ENCODE results near the gene PHC1. TPM values are rescaled to one million over a fixed set of nuclear protein-coding genes. Genes with fewer than 3 reads are reported as not detected.

PHC1 gene
- total and polyA plus RNA-seq, 2 donors (not counting 1 experiment from before 2014, with no cell fraction given), result 64.2 to 86.9 TPM

DNA sequence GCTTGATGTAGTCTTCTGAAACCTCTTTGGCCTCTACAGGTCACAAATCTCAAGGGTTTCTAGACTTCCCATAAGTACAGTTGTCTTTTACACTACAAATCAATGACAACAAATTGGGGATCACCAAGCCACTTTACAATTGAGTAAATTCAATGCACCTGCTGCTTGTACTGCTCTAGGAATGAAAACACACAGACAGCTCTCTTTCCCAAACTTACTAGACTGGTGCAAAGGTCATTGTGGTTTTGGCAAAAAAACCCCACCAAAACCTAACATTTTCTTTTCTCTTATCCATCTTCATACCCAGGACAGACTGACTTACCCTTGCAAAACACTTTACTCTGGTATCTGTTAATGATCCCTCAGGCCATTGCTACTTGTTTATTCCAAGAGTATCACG is 32.4 kb downstream of the PHC1 start:
- Histone ChIP-seq H3K79me2 (ENCODE audit: control insufficient read depth, insufficient read depth, low read length) (peaks cover 48% of the 10 kb centered on the region), H3K4me2 (replicated peaks; ENCODE audit: low read depth, low read length, poor library complexity, severe bottlenecking) (peak overlapping the region; percentile 92), H3K4me1 (ENCODE audit: control insufficient read depth in 2 of 2, insufficient read depth in 2 of 2, low read length in 2 of 2) (peaks cover 31 to 35% of the 10 kb centered on the region in 2 donors), H3K4me3 (ENCODE audit: control extremely low read depth in 1 of 5, extremely low read depth in 1 of 5, insufficient read depth in 1 of 5, low read depth in 2 of 5, low read length in 4 of 5) (no peak overlapping the region), H3K27ac (ENCODE audit: low read length in 2 of 2) (peak overlapping the region in 1 of 2 donors; percentile 98), H2AFZ (ENCODE audit: insufficient read depth, low read depth, low read length, poor library complexity, severe bottlenecking) (no peak overlapping the region), H3K9ac (ENCODE audit: low read length) (no peak overlapping the region), H3K9me3 (ENCODE audit: control extremely low read depth in 1 of 3, control insufficient read depth in 2 of 3, insufficient read depth in 1 of 3, low read length in 2 of 3) (no peaks in the 10 kb centered on the region), H4K20me1 (ENCODE audit: control insufficient read depth, insufficient read depth, low read length, poor library complexity, severe bottlenecking) (peaks cover 9% of the 10 kb centered on the region), H3K27me3 (replicated peaks in 1 of 4; ENCODE audit: control extremely low read depth in 1 of 4, control insufficient read depth in 3 of 4, insufficient read depth in 4 of 4, low read length in 3 of 4) (no peaks in the 10 kb centered on the region), H3K36me3 (replicated peaks in 1 of 2; ENCODE audit: control extremely low read depth in 1 of 2, control insufficient read depth in 1 of 2, extremely low read depth in 1 of 2, insufficient read depth in 2 of 2, low read length in 1 of 2) (peaks cover 3 to 43% of the 10 kb centered on the region in 2 experiments)
- H3K9me3 Mint-ChIP-seq (ENCODE audit: insufficient read depth), result no peaks in the 10 kb centered on the region
- CTCF ChIA-PET, result interaction anchor here (1.1 kb wide), 1 partner anchor 57 kb away, joined by 4 read pairs; no protein-coding TSS in a partner anchor
- POLR2A ChIA-PET, result no interaction called here
- H3K27ac Mint-ChIP-seq, result peak overlapping the region; percentile 72
- no peaks in the 10 kb centered on the region for H3K27me3 Mint-ChIP-seq
- TF ChIP-seq CTCF (IDR thresholded peaks at IDR 0.05), result no peak
- no peak for TF ChIP-seq EZH2 (IDR thresholded peaks at IDR 0.05; ENCODE audit: borderline replicate concordance, insufficient read depth, low read depth, low read length, poor library complexity, severe bottlenecking)
- H3K4me1 Mint-ChIP-seq, result peaks cover 44% of the 10 kb centered on the region
- no peak for ATAC-seq (ENCODE audit: low read depth)
- no CpG with 5 or more reads among the region's 1 CpG for WGBS (ENCODE audit: insufficient coverage)
- peak overlapping the region; percentile 58 for H3K4me3 Mint-ChIP-seq
- DNase-seq, result no peak
- intact Hi-C loops (cut with micrococcal nuclease), result no loop called here

DNA sequence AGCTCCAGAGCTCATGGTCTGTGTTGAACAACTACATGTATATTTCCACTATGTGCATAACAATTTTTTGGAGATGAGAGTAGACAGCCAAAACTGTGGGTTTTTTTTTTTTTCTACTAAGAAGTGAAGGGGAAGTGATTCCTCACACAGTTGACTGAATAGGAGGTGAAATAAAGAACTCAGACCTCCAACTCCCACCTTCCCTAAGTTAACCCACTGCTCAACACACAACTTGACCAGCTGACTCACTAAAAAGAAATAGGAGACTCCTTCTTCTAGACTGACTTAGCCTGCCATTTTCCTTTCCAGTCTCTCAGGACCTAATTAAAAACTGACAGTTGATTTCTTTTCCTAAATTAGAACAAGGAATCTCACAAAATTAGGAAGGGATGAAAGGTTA is 33.4 kb downstream of the PHC1 start:
- Histone ChIP-seq H4K20me1 (ENCODE audit: control insufficient read depth, insufficient read depth, low read length, poor library complexity, severe bottlenecking) (peaks cover 9% of the 10 kb centered on the region), H3K9me3 (ENCODE audit: control extremely low read depth in 1 of 3, control insufficient read depth in 2 of 3, insufficient read depth in 1 of 3, low read length in 2 of 3) (no peaks in the 10 kb centered on the region), H3K27me3 (replicated peaks in 1 of 4; ENCODE audit: control extremely low read depth in 1 of 4, control insufficient read depth in 3 of 4, insufficient read depth in 4 of 4, low read length in 3 of 4) (no peaks in the 10 kb centered on the region), H3K79me2 (ENCODE audit: control insufficient read depth, insufficient read depth, low read length) (peaks cover 55% of the 10 kb centered on the region), H3K36me3 (replicated peaks in 1 of 2; ENCODE audit: control extremely low read depth in 1 of 2, control insufficient read depth in 1 of 2, extremely low read depth in 1 of 2, insufficient read depth in 2 of 2, low read length in 1 of 2) (peaks cover 3 to 33% of the 10 kb centered on the region in 2 experiments), H3K4me3 (ENCODE audit: control extremely low read depth in 1 of 5, extremely low read depth in 1 of 5, insufficient read depth in 1 of 5, low read depth in 2 of 5, low read length in 4 of 5) (peak overlapping the region in 2 of 5 experiments; percentile 18 to 99), H3K4me1 (ENCODE audit: control insufficient read depth in 2 of 2, insufficient read depth in 2 of 2, low read length in 2 of 2) (peaks cover 31 to 35% of the 10 kb centered on the region in 2 donors), H3K27ac (ENCODE audit: low read length in 2 of 2) (peak overlapping the region in 1 of 2 donors; percentile 98), H3K9ac (ENCODE audit: low read length) (no peak overlapping the region), H3K4me2 (replicated peaks; ENCODE audit: low read depth, low read length, poor library complexity, severe bottlenecking) (peak overlapping the region; percentile 92), H2AFZ (ENCODE audit: insufficient read depth, low read depth, low read length, poor library complexity, severe bottlenecking) (no peak overlapping the region)
- TF ChIP-seq CTCF (IDR thresholded peaks at IDR 0.05), result no peak
- no peak for TF ChIP-seq EZH2 (IDR thresholded peaks at IDR 0.05; ENCODE audit: borderline replicate concordance, insufficient read depth, low read depth, low read length, poor library complexity, severe bottlenecking)
- Mint-ChIP-seq H3K4me1 (peaks cover 44% of the 10 kb centered on the region), H3K4me3 (peak overlapping the region; percentile 76), H3K27ac (peak overlapping the region; percentile 72), H3K27me3 (no peaks in the 10 kb centered on the region), H3K9me3 (ENCODE audit: insufficient read depth) (no peaks in the 10 kb centered on the region)
- peak; percentile 47 for DNase-seq
- ChIA-PET POLR2A (interaction anchor here (0.7 kb wide), 1 partner anchor 116 kb away, joined by 3 read pairs; no protein-coding TSS in a partner anchor), CTCF (interaction anchor here (0.6 to 3.6 kb wide), 5 partner anchors 30 to 913 kb away, joined by 3 to 14 read pairs (median 4); no protein-coding TSS in a partner anchor)
- intact Hi-C loops (cut with micrococcal nuclease), result no loop called here
- no peak for ATAC-seq (ENCODE audit: low read depth)

Measured in B cell (primary cell).